Measurements from ENCODE around the gene KCNK10.

KCNK10 gene

GRCh38 chr14:88208858-88209257 lies 114.2 kb downstream of the KCNK10 start:
- Histone ChIP-seq H3K27ac (ENCODE audit: extremely low read depth, low read depth, low read length) (no peak overlapping the region), H3K4me3 (ENCODE audit: low read depth, low read length) (no peak overlapping the region), H3K4me1 (ENCODE audit: control insufficient read depth, insufficient read depth, low read length) (no peaks in the 10 kb centered on the region), H3K36me3 (ENCODE audit: control insufficient read depth in 2 of 2, insufficient read depth in 1 of 2, low read length in 2 of 2) (no peaks in the 10 kb centered on the region), H3K9me3 (ENCODE audit: control insufficient read depth, insufficient read depth, low read depth, low read length) (no peaks in the 10 kb centered on the region)
- ChIA-PET POLR2A (no interaction called here), CTCF (no interaction called here)
- no peak for TF ChIP-seq MYNN (tag by site-specific recombination; IDR thresholded peaks at IDR 0.05; ENCODE audit: borderline replicate concordance)
- no peak for TF ChIP-seq ZNF792 (tag by site-specific recombination; IDR thresholded peaks at IDR 0.05)
- no peak for TF ChIP-seq ZNF292 (tag by site-specific recombination; IDR thresholded peaks at IDR 0.05; ENCODE audit: borderline replicate concordance, low read depth)
- TF ChIP-seq ZNF530 (tag by site-specific recombination; IDR thresholded peaks at IDR 0.05; ENCODE audit: low read depth) = no peak
- no peak for TF ChIP-seq BCL11B (tag by site-specific recombination; IDR thresholded peaks at IDR 0.05; ENCODE audit: low read depth)
- no peak for TF ChIP-seq PRDM1 (tag by site-specific recombination; IDR thresholded peaks at IDR 0.05)
- TF ChIP-seq ZSCAN16 (tag by site-specific recombination; IDR thresholded peaks at IDR 0.05) = no peak
- TF ChIP-seq KLF17 (tag by site-specific recombination; IDR thresholded peaks at IDR 0.05) = no peak
- TF ChIP-seq ZNF501 (tag by site-specific recombination; IDR thresholded peaks at IDR 0.05) = no peak
- TF ChIP-seq ZNF211 (tag by site-specific recombination; IDR thresholded peaks at IDR 0.05; ENCODE audit: low read depth) = no peak
- TF ChIP-seq ZNF138 (tag by site-specific recombination; IDR thresholded peaks at IDR 0.05; ENCODE audit: borderline replicate concordance) = no peak
- TF ChIP-seq YY1 (tag by site-specific recombination; IDR thresholded peaks at IDR 0.05) = no peak
- TF ChIP-seq ZNF529 (tag by site-specific recombination; IDR thresholded peaks at IDR 0.05; ENCODE audit: insufficient replicate concordance) = no peak
- no peak for TF ChIP-seq ZNF768 (tag by site-specific recombination; IDR thresholded peaks at IDR 0.05)
- no peak for TF ChIP-seq ZNF366 (tag by site-specific recombination; conservative IDR thresholded peaks at IDR 0.05)
- TF ChIP-seq ZNF169 (tag by site-specific recombination; IDR thresholded peaks at IDR 0.05) = no peak
- no peak for TF ChIP-seq ZNF24 (tag by site-specific recombination; IDR thresholded peaks at IDR 0.05)
- TF ChIP-seq TRIM28 (IDR thresholded peaks at IDR 0.05; ENCODE audit: borderline replicate concordance, low read length) = no peak

- POLR2A ChIA-PET = no interaction called here
- H3K4me1 ChIP-seq (ENCODE audit: control insufficient read depth, insufficient read depth, low read length) = no peaks in the 10 kb centered on the region
- no peak overlapping the region for H3K27ac ChIP-seq (ENCODE audit: extremely low read depth, low read depth, low read length)
- no peak overlapping the region for H3K4me3 ChIP-seq (ENCODE audit: low read depth, low read length)
- CTCF ChIA-PET = interaction anchor here (3.0 kb wide), 1 partner anchor 14 kb away, joined by 16 read pairs; no protein-coding TSS in a partner anchor
- no peaks in the 10 kb centered on the region for H3K36me3 ChIP-seq (ENCODE audit: control insufficient read depth in 2 of 2, insufficient read depth in 1 of 2, low read length in 2 of 2)
- no peaks in the 10 kb centered on the region for H3K9me3 ChIP-seq (ENCODE audit: control insufficient read depth, insufficient read depth, low read depth, low read length)
- TF ChIP-seq MYNN (tag by site-specific recombination; IDR thresholded peaks at IDR 0.05; ENCODE audit: borderline replicate concordance) (no peak), HOXD13 (CRISPR knock-in tag; IDR thresholded peaks at IDR 0.05; ENCODE audit: borderline replicate concordance) (no peak), CTCF (tag by site-specific recombination; IDR thresholded peaks at IDR 0.05) (no peak), ZNF585B (tag by site-specific recombination; IDR thresholded peaks at IDR 0.05) (no peak), HIC1 (tag by site-specific recombination; IDR thresholded peaks at IDR 0.05) (no peak), REPIN1 (tag by site-specific recombination; IDR thresholded peaks at IDR 0.05; ENCODE audit: low read depth) (no peak), OSR2 (tag by site-specific recombination; IDR thresholded peaks at IDR 0.05) (no peak), ZNF214 (tag by site-specific recombination; IDR thresholded peaks at IDR 0.05; ENCODE audit: borderline replicate concordance) (no peak), ZNF248 (tag by site-specific recombination; IDR thresholded peaks at IDR 0.05) (no peak), PRDM4 (tag by site-specific recombination; IDR thresholded peaks at IDR 0.05) (no peak), ZNF146 (tag by site-specific recombination; IDR thresholded peaks at IDR 0.05) (no peak), ZNF626 (tag by site-specific recombination; IDR thresholded peaks at IDR 0.05) (no peak), ZNF654 (tag by site-specific recombination; IDR thresholded peaks at IDR 0.05; ENCODE audit: low read depth) (no peak), ZBTB8A (tag by site-specific recombination; IDR thresholded peaks at IDR 0.05) (no peak)
These were observed 118.8 kb downstream of the KCNK10 start for GRCh38 chr14:88204221-88204620.

Data from HEK293 (cell line).